H9 (cell line): ENCODE results near the gene CD28. TPM values are rescaled to one million over a fixed set of nuclear protein-coding genes. Genes with fewer than 3 reads are reported as not detected.

Experiments
- DNase-seq: peaks from one replicate; pipeline ENCODE4 v3.0.0-alpha.2; 2017
- H2AFZ ChIP-seq: one replicate; pipeline ENCODE4 v1.6.1; 2013; ENCODE audit warnings: mild to moderate bottlenecking, low read length, control low read depth, moderate library complexity
- H2AK5ac ChIP-seq: 2 replicates; pipeline ENCODE4 v1.6.1; 2013; ENCODE audit warnings: low read length, control low read depth, mixed read lengths; ENCODE audit not compliant: insufficient read length
- H2BK120ac ChIP-seq: one replicate; pipeline ENCODE4 v1.6.1; 2013; ENCODE audit warnings: low read depth, mild to moderate bottlenecking, low read length, control low read depth, inconsistent platforms; ENCODE audit not compliant: poor library complexity, severe bottlenecking
- H2BK12ac ChIP-seq: 2 replicates; pipeline ENCODE4 v1.6.1; 2013; ENCODE audit warnings: low read length, control low read depth, mixed read lengths, low read depth; ENCODE audit not compliant: insufficient read length
- H2BK15ac ChIP-seq: 2 replicates; pipeline ENCODE4 v1.6.1; 2013; ENCODE audit warnings: low read depth, low read length, control low read depth
- H2BK20ac ChIP-seq: one replicate; pipeline ENCODE4 v1.6.1; 2013; ENCODE audit warnings: low read depth, mild to moderate bottlenecking, low read length, control low read depth, inconsistent platforms; ENCODE audit not compliant: poor library complexity, severe bottlenecking
- H2BK5ac ChIP-seq: 2 replicates; pipeline ENCODE4 v1.6.1; 2013; ENCODE audit warnings: low read length, control low read depth, mixed read lengths; ENCODE audit not compliant: insufficient read length
- H3K14ac ChIP-seq: 2 replicates; pipeline ENCODE4 v1.6.1; 2013; ENCODE audit warnings: low read length, control low read depth; ENCODE audit not compliant: insufficient read depth
- H3K18ac ChIP-seq: 2 replicates; pipeline ENCODE4 v1.6.1; 2013; ENCODE audit warnings: low read depth, mild to moderate bottlenecking, mixed read lengths, low read length, control low read depth; ENCODE audit not compliant: insufficient read length
- H3K23ac ChIP-seq: 2 replicates; pipeline ENCODE4 v1.6.1; 2013; ENCODE audit warnings: low read length, control low read depth, mixed read lengths, low read depth; ENCODE audit not compliant: insufficient read length
- H3K23me2 ChIP-seq: 2 replicates; pipeline ENCODE4 v1.6.1; 2013; ENCODE audit warnings: low read depth, mild to moderate bottlenecking, mixed read lengths, low read length, control low read depth; ENCODE audit not compliant: insufficient read length, poor library complexity, severe bottlenecking
- H3K27ac ChIP-seq: 2 replicates; pipeline ENCODE4 v1.5.1; 2013; ENCODE audit warnings: low read length, control low read depth, mixed read lengths, low read depth; ENCODE audit not compliant: insufficient read length
- H3K27me3 ChIP-seq: 2 replicates; pipeline ENCODE4 v1.6.1; 2013; ENCODE audit warnings: low read length, control low read depth, inconsistent platforms; ENCODE audit not compliant: insufficient read depth
- H3K4ac ChIP-seq: 2 replicates; pipeline ENCODE4 v1.6.1; 2013; ENCODE audit warnings: low read depth, mild to moderate bottlenecking, control low read depth, inconsistent platforms, low read length, moderate library complexity
- H3K4me1 ChIP-seq: 2 replicates; pipeline ENCODE4 v1.6.1; 2013; ENCODE audit warnings: low read length, control low read depth, inconsistent platforms; ENCODE audit not compliant: insufficient read depth
- H3K4me2 ChIP-seq: 2 replicates; pipeline ENCODE4 v1.6.1; 2013; ENCODE audit warnings: low read length, control low read depth, mixed read lengths; ENCODE audit not compliant: insufficient read length, insufficient read depth
- H3K56ac ChIP-seq: 2 replicates; pipeline ENCODE4 v1.6.1; 2013; ENCODE audit warnings: low read depth, mild to moderate bottlenecking, mixed read lengths, low read length, control low read depth; ENCODE audit not compliant: insufficient read length
- H3K79me1 ChIP-seq: 2 replicates; pipeline ENCODE4 v1.6.1; 2013; ENCODE audit warnings: low read depth, mild to moderate bottlenecking, moderate library complexity, low read length, control low read depth, inconsistent platforms; ENCODE audit not compliant: insufficient read depth, poor library complexity, severe bottlenecking
- H3K79me2 ChIP-seq: 2 replicates; pipeline ENCODE4 v1.6.1; 2013; ENCODE audit warnings: low read length, control low read depth, inconsistent platforms; ENCODE audit not compliant: insufficient read depth
- H3K9ac ChIP-seq: 2 replicates; pipeline ENCODE4 v1.6.1; 2013; ENCODE audit warnings: low read length, control low read depth, mixed read lengths; ENCODE audit not compliant: insufficient read length; ENCODE audit errors: extremely low read depth
- H3K9me3 ChIP-seq: one replicate; pipeline ENCODE4 v1.6.1; 2013; ENCODE audit warnings: low read depth, low read length, inconsistent platforms; ENCODE audit not compliant: control insufficient read depth
- H3T11ph ChIP-seq: one replicate; pipeline ENCODE4 v1.6.1; 2013; ENCODE audit warnings: mild to moderate bottlenecking, low read length, control low read depth, inconsistent platforms
- H4K20me1 ChIP-seq: one replicate; pipeline ENCODE4 v1.6.1; 2013; ENCODE audit not compliant: control insufficient read depth, insufficient read length, insufficient read depth
- H4K5ac ChIP-seq: 2 replicates; pipeline ENCODE4 v1.6.1; 2013; ENCODE audit warnings: low read depth, mild to moderate bottlenecking, mixed read lengths, low read length, control low read depth; ENCODE audit not compliant: insufficient read length
- H4K8ac ChIP-seq: replicated peaks from 2 replicates; pipeline ENCODE4 v1.6.1; 2013; ENCODE audit warnings: low read length, control low read depth, mixed read lengths, low read depth; ENCODE audit not compliant: insufficient read length
- H4K91ac ChIP-seq: 2 replicates; pipeline ENCODE4 v1.6.1; 2013; ENCODE audit warnings: low read depth, mild to moderate bottlenecking, moderate library complexity, mixed read lengths, low read length, control low read depth; ENCODE audit not compliant: insufficient read length
- H3K27ac Mint-ChIP-seq, 3 experiments: 2 replicates in 2 of 3; 3 replicates in 1 of 3; pipeline ENCODE4 v1.8.0; 2020 to 2021; ENCODE audit warnings: mixed read lengths in 3 of 3, mild to moderate bottlenecking in 1 of 3, moderate library complexity in 1 of 3
- H3K27me3 Mint-ChIP-seq: 2 replicates; pipeline ENCODE4 v1.8.0; 2021; ENCODE audit warnings: low read depth, mild to moderate bottlenecking, moderate library complexity, mixed read lengths
- H3K36me3 Mint-ChIP-seq, 3 experiments: 2 replicates in 2 of 3; 3 replicates in 1 of 3; pipeline ENCODE4 v1.8.0; 2020 to 2021; ENCODE audit warnings: low read depth in 3 of 3, mixed read lengths in 3 of 3; ENCODE audit not compliant: insufficient read depth in 1 of 3
- H3K4me1 Mint-ChIP-seq, 2 experiments: 2 replicates each; pipeline ENCODE4 v1.8.0; 2020; ENCODE audit warnings: mixed read lengths in 2 of 2
- H3K4me3 Mint-ChIP-seq, 2 experiments: 2 replicates in 1 of 2; 3 replicates in 1 of 2; pipeline ENCODE4 v1.8.0; 2020 to 2021; ENCODE audit warnings: mild to moderate bottlenecking in 2 of 2, mixed read lengths in 2 of 2, moderate library complexity in 1 of 2
- H3K9me3 Mint-ChIP-seq, 2 experiments: 2 replicates in 1 of 2; 3 replicates in 1 of 2; pipeline ENCODE4 v1.8.0; 2020; ENCODE audit warnings: mild to moderate bottlenecking in 2 of 2, mixed read lengths in 2 of 2, moderate library complexity in 1 of 2
- WGBS: extraction: QIAGEN DNeasy Blood & Tissue Kit; methylation state at CpG from one replicate; pipeline ENCODE4 v1.1.7; 2013; ENCODE audit warnings: missing lambda C conversion rate, low lambda C conversion rate, mixed read lengths; ENCODE audit not compliant: insufficient read length; ENCODE audit errors: extremely low coverage; 5-methylcytosine and 5-hydroxymethylcytosine counted together
- total RNA-seq: library from RNA; stranded (reverse); gene quantifications from 2 replicates; pipeline ENCODE4 v1.2.1, GENCODE V29; 2021
- TF ChIP-seq, protein P1 (sequence below): fragments of 200-600 bp; sonication (generic); conservative IDR thresholded peaks from 3 replicates; pipeline ENCODE4 v1.8.0; 2021; ENCODE audit warnings: antibody characterized with exemption, mild to moderate bottlenecking

The CD28 gene
- total RNA-seq, 1 experiment from 2014 or later: not detected

DNA sequence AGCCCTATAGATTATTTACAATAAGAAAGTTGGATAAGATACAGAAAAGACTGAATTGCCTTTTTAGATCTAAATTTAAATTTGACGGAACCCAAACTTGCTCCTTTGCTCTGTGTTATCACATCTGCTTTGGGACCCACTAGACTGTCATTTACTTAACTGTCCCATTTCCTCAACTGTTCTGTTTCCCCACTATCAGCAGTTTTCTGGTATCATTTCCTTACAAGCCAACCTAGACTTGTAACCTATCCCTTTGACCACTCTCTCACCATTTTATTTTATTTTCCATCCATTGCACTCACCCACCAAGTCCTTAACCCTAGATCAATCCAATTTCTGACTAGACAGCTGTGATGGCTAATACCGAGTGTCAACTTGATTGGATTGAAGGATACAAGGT is 38.6 kb upstream of the CD28 start:
- no peak overlapping the region for H3K27ac Mint-ChIP-seq
- no peak overlapping the region for H2AFZ ChIP-seq
- H3K4ac ChIP-seq: no peak overlapping the region
- no peak overlapping the region for H4K5ac ChIP-seq
- no peak overlapping the region for H4K91ac ChIP-seq
- H2AK5ac ChIP-seq: no peak overlapping the region
- H3K27me3 Mint-ChIP-seq: no peaks in the 10 kb centered on the region
- no peak overlapping the region for H2BK120ac ChIP-seq
- no peaks in the 10 kb centered on the region; the same call in 1 of the 2 replicates for H3K4me1 ChIP-seq
- H3K27ac ChIP-seq: no peak overlapping the region
- H2BK20ac ChIP-seq: no peak overlapping the region
- H4K20me1 ChIP-seq: no peaks in the 10 kb centered on the region
- H3K4me3 Mint-ChIP-seq: no peak overlapping the region
- no peaks in the 10 kb centered on the region for H3K79me1 ChIP-seq
- H2BK5ac ChIP-seq: no peak overlapping the region
- peaks cover 0 to 2% of the 10 kb centered on the region in 2 experiments; a peak in 1 of 5 replicates for H3K9me3 Mint-ChIP-seq
- H3K79me2 ChIP-seq: no peaks in the 10 kb centered on the region
- H3K36me3 Mint-ChIP-seq: no peaks in the 10 kb centered on the region
- H3K9ac ChIP-seq: no peak overlapping the region
- H3K27me3 ChIP-seq: no peaks in the 10 kb centered on the region
- TF ChIP-seq, protein P1, sequence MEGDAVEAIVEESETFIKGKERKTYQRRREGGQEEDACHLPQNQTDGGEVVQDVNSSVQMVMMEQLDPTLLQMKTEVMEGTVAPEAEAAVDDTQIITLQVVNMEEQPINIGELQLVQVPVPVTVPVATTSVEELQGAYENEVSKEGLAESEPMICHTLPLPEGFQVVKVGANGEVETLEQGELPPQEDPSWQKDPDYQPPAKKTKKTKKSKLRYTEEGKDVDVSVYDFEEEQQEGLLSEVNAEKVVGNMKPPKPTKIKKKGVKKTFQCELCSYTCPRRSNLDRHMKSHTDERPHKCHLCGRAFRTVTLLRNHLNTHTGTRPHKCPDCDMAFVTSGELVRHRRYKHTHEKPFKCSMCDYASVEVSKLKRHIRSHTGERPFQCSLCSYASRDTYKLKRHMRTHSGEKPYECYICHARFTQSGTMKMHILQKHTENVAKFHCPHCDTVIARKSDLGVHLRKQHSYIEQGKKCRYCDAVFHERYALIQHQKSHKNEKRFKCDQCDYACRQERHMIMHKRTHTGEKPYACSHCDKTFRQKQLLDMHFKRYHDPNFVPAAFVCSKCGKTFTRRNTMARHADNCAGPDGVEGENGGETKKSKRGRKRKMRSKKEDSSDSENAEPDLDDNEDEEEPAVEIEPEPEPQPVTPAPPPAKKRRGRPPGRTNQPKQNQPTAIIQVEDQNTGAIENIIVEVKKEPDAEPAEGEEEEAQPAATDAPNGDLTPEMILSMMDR: no peak
- H4K8ac ChIP-seq: no peak overlapping the region
- WGBS: no CpG with 5 or more reads among the region's 2 CpGs
- H3K56ac ChIP-seq: no peak overlapping the region
- H3K23ac ChIP-seq: no peak overlapping the region
- no peak overlapping the region for H3K14ac ChIP-seq
- H3T11ph ChIP-seq: no peak overlapping the region
- H3K4me2 ChIP-seq: no peak overlapping the region
- peaks cover 20 to 21% of the 10 kb centered on the region in 2 experiments for H3K4me1 Mint-ChIP-seq
- DNase-seq: no peak
- no peak overlapping the region for H2BK15ac ChIP-seq
- no peak overlapping the region for H3K18ac ChIP-seq
- H2BK12ac ChIP-seq: no peak overlapping the region
- no peaks in the 10 kb centered on the region for H3K9me3 ChIP-seq
- no peaks in the 10 kb centered on the region for H3K23me2 ChIP-seq
